MCF 10A (cell line): ENCODE data around the gene BEST3. TPM values are rescaled to one million over a fixed set of nuclear protein-coding genes. Genes with fewer than 3 reads are reported as not detected.

Experiments used
- BruUV-seq: library from RNA; stranded (reverse); fragments of 400-500 nt; replicated peaks from 2 replicates; lab custom pipeline; 2021; lab: Mats Ljungman, UMichigan
- CTCF ChIA-PET: fragments of 300-600 bp; sonication (Branson Sonifier 250); formaldehyde crosslinking; extraction: SDS; loops from one replicate; lab custom pipeline; 2021; ENCODE audit warnings: antibody characterized with exemption, inconsistent platforms; lab: Yijun Ruan, JAX
- POLR2A ChIA-PET: fragments of 300-600, 350-650 bp; sonication (Branson Sonifier 250); formaldehyde crosslinking; extraction: SDS; loops from one replicate; lab custom pipeline; 2020; ENCODE audit warnings: antibody characterized with exemption, inconsistent platforms; lab: Yijun Ruan, JAX
- DNase-seq: peaks from one replicate; pipeline ENCODE4 v3.0.0-alpha.2; 2018; ENCODE audit not compliant: unreplicated experiment
- H3K27ac Mint-ChIP-seq: one replicate; pipeline ENCODE4 v1.8.0; 2022; ENCODE audit warnings: mild to moderate bottlenecking, low read depth, mixed read lengths; ENCODE audit not compliant: unreplicated experiment
- H3K27me3 Mint-ChIP-seq: one replicate; pipeline ENCODE4 v1.8.0; 2022; ENCODE audit warnings: mixed read lengths; ENCODE audit not compliant: insufficient read depth, unreplicated experiment
- H3K36me3 Mint-ChIP-seq: one replicate; pipeline ENCODE4 v1.8.0; 2022; ENCODE audit warnings: mild to moderate bottlenecking, moderate library complexity, mixed read lengths; ENCODE audit not compliant: insufficient read depth, unreplicated experiment
- H3K4me1 Mint-ChIP-seq: one replicate; pipeline ENCODE4 v1.8.0; 2022; ENCODE audit warnings: mixed read lengths; ENCODE audit not compliant: insufficient read depth, unreplicated experiment
- H3K4me3 Mint-ChIP-seq: one replicate; pipeline ENCODE4 v1.8.0; 2022; ENCODE audit warnings: mild to moderate bottlenecking, moderate library complexity, mixed read lengths; ENCODE audit not compliant: unreplicated experiment
- H3K9me3 Mint-ChIP-seq: one replicate; pipeline ENCODE4 v1.8.0; 2022; ENCODE audit warnings: mixed read lengths; ENCODE audit not compliant: unreplicated experiment
- intact Hi-C: fragments of 100-400 bp; cut with micrococcal nuclease; formaldehyde crosslinking; loops from 2 replicates; pipeline ENCODE4 v1.14.1; 2022
- total RNA-seq: library from RNA; stranded (reverse); gene quantifications from 2 replicates; pipeline ENCODE4 v1.2.3, GENCODE V29; 2022
- TF ChIP-seq, protein P1 (sequence below): fragments of 200-600 bp; IDR thresholded peaks from one replicate; pipeline ENCODE4 v1.8.0; 2022; ENCODE audit warnings: antibody characterized with exemption, mild to moderate bottlenecking; ENCODE audit not compliant: unreplicated experiment

BEST3 gene
- total RNA-seq, 1 experiment from 2014 or later: 0.56 TPM

DNA sequence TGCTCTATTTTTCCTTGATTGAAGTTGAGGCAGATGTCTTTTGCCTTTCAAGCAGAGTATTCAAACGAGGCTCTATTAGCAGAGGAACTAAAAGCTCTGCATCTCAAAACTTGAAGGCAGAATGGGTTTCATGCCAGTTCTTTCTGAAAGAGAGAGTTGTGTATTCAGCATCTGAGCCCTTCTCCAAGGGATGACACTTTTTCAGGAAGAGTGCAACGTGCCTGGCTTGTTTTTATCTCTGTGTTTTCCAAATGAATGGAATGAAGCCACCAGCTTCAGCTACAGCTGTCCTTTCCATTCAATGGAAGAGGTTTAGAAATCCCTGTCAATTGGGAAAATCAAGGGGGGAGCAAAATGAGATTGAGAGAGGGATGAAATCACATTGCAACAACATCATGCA lies 14.6 kb downstream of the BEST3 start:
- no TSS peak for BruUV-seq
- peaks cover 24% of the 10 kb centered on the region for H3K4me1 Mint-ChIP-seq
- no peak for DNase-seq
- CTCF ChIA-PET: no interaction called here
- H3K4me3 Mint-ChIP-seq: no peak overlapping the region
- intact Hi-C loops: no loop called here
- H3K27me3 Mint-ChIP-seq: no peaks in the 10 kb centered on the region
- TF ChIP-seq, protein P1, sequence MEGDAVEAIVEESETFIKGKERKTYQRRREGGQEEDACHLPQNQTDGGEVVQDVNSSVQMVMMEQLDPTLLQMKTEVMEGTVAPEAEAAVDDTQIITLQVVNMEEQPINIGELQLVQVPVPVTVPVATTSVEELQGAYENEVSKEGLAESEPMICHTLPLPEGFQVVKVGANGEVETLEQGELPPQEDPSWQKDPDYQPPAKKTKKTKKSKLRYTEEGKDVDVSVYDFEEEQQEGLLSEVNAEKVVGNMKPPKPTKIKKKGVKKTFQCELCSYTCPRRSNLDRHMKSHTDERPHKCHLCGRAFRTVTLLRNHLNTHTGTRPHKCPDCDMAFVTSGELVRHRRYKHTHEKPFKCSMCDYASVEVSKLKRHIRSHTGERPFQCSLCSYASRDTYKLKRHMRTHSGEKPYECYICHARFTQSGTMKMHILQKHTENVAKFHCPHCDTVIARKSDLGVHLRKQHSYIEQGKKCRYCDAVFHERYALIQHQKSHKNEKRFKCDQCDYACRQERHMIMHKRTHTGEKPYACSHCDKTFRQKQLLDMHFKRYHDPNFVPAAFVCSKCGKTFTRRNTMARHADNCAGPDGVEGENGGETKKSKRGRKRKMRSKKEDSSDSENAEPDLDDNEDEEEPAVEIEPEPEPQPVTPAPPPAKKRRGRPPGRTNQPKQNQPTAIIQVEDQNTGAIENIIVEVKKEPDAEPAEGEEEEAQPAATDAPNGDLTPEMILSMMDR: no peak
- POLR2A ChIA-PET: no interaction called here
- H3K27ac Mint-ChIP-seq: no peak overlapping the region
- H3K9me3 Mint-ChIP-seq: no peaks in the 10 kb centered on the region
- H3K36me3 Mint-ChIP-seq: no peaks in the 10 kb centered on the region

DNA sequence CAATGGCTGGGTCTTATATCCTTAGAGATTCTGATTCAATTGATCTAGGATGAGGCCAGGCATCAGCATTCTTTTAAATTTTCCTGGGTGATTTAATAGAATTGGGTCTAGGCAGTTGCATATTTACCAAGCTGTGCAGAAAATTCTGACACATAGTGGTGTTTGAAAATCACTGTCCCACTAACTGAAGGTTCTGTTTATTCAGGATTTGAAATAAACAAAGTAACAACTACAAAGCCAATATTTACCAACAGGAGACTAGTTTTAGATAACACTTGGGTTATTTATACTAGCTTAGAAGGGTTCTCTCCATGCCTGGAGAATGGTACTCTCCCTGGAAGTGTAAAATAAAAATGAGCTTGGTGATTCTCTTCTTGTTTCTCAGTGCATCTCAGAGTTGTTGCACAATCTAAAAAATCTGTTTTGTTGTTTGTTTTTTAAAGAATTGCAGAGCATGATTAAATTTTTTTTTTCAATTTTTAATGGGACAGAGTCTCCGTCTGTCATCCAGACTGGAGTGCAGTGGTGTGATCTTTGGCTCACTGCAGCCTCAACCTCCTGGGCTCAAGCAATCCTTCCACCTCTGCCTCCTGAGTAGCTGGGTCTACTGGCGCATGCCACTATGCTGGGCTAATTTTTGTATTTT lies 16.9 kb downstream of the BEST3 start:
- TF ChIP-seq, protein P1: no peak
- no peak for DNase-seq
- Mint-ChIP-seq H3K4me1 (peaks cover 14% of the 10 kb centered on the region), H3K27me3 (no peaks in the 10 kb centered on the region), H3K9me3 (no peaks in the 10 kb centered on the region), H3K4me3 (no peak overlapping the region), H3K27ac (no peak overlapping the region), H3K36me3 (no peaks in the 10 kb centered on the region)
- BruUV-seq: no TSS peak
- ChIA-PET POLR2A (interaction anchor here (0.5 kb wide), 1 partner anchor 14 kb away, joined by 3 read pairs; no protein-coding TSS in a partner anchor), CTCF (interaction anchor here (0.6 kb wide), 1 partner anchor 640 kb away, joined by 3 read pairs; no protein-coding TSS in a partner anchor)
- intact Hi-C loops: no loop called here

DNA sequence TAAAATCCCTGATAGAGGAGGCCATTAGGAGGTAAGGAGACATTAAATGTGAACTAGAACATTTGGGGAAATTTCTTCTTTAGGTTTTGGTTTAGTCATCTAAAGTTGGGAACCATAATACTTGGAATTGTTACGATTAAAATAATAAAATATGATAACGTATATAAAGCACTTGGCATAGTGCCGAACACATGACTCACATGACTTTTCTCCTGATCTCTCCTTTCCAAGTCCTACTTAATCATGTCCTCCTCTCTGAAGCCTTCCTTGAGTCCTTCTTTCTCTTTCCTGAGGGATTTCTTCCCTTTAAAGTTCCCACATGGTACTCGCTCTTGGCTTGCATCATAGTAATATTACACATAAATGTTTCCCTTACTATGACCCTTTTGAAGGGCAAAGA lies 20.0 kb downstream of the BEST3 start:
- peak; percentile 46 for DNase-seq
- ChIA-PET CTCF (interaction anchor here (0.7 kb wide), 1 partner anchor 57 kb away, joined by 4 read pairs; no protein-coding TSS in a partner anchor), POLR2A (no interaction called here)
- Mint-ChIP-seq H3K27me3 (no peaks in the 10 kb centered on the region), H3K36me3 (no peaks in the 10 kb centered on the region), H3K27ac (no peak overlapping the region), H3K9me3 (no peaks in the 10 kb centered on the region), H3K4me3 (no peak overlapping the region), H3K4me1 (peaks cover 6% of the 10 kb centered on the region)
- TF ChIP-seq, protein P1: no peak
- BruUV-seq: no TSS peak
- intact Hi-C loops: no loop called here

DNA sequence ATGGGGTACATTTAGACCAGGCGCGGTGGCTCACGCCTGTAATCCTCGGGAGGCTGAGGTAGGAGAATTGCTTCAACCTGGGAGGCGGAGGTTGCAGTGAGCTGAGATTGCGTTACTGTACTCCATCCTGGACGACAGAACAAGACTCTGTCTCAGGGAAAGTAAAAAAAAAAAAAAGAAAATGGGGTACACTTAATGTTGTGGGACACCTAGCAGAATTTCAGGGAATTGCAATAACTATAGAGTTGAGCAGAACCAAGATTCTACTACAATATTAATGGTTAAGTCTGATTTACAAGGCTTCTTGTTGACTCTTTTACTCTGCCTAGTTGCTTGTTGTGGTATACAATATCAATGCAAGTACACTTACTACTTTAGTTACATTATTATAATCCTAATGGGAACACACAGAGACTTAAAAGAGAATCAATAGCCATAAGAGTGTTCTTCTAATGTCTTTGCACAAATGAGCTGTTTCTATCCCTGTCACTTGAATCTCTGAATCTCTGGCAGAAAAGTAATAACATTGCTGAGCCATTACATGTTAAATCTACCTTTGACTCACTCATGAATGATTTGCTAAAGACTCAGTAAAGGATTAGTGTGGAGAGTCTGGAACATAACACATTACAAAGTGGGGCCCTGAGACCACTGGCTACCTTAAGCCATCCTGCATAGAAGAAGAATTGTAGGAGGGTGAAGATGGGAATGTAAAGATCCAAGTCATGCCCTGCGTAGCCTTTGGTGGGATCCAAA lies 22.7 kb downstream of the BEST3 start:
- BruUV-seq: no TSS peak
- H3K4me1 Mint-ChIP-seq: peaks cover 6% of the 10 kb centered on the region
- intact Hi-C loops: no loop called here

More for the DNA sequence above, 22.7 kb downstream of the BEST3 start:
- Mint-ChIP-seq H3K9me3 (no peaks in the 10 kb centered on the region), H3K4me3 (no peak overlapping the region), H3K36me3 (no peaks in the 10 kb centered on the region), H3K27me3 (no peaks in the 10 kb centered on the region), H3K27ac (no peak overlapping the region)
- TF ChIP-seq, protein P1: peak; percentile 4
- DNase-seq: no peak
- POLR2A ChIA-PET: no interaction called here
- CTCF ChIA-PET: interaction anchor here (0.6 to 0.7 kb wide), 2 partner anchors 458 to 1031 kb away, joined by 3 to 5 read pairs; no protein-coding TSS in a partner anchor
